Hepatocyte (in vitro differentiated cells): ENCODE results near the gene ADH6.

ENCODE experiments used
- CTCF ChIP-seq: fragments of 200-600 bp; sonication (generic); IDR thresholded peaks from 2 replicates; pipeline ENCODE4 v1.5.1; 2016; ENCODE audit warnings: antibody characterized with exemption, mild to moderate bottlenecking; ENCODE audit not compliant: poor library complexity
- EZH2 ChIP-seq: fragments of 200-600 bp; sonication (generic); IDR thresholded peaks from 2 replicates; pipeline ENCODE4 v1.6.1; 2016; ENCODE audit warnings: antibody characterized with exemption, mild to moderate bottlenecking, borderline replicate concordance
- EZH2phosphoT487 ChIP-seq: fragments of 200-600 bp; sonication (generic); IDR thresholded peaks from one replicate; pipeline ENCODE4 v1.6.1; 2018; ENCODE audit warnings: antibody characterized with exemption, mild to moderate bottlenecking, low read depth, moderate library complexity; ENCODE audit not compliant: unreplicated experiment, severe bottlenecking

- no peak for TF ChIP-seq EZH2phosphoT487
- no peak for TF ChIP-seq CTCF
- TF ChIP-seq EZH2 = no peak
Observed at GRCh38 chr4:99180382-99181070, 38.5 kb downstream of the ADH6 start.
